ENCODE results near the gene SNAPC3. TPM values are rescaled to one million over a fixed set of nuclear protein-coding genes. Genes with fewer than 3 reads are reported as not detected.

SNAPC3 gene
- total and polyA plus RNA-seq, 2 of the 4 experiments (the other 2 are of a cell fraction): 22.0 to 31.0 TPM

GRCh38 chr9:15482146-15482545 lies 59.5 kb downstream of the SNAPC3 start:
- Histone ChIP-seq H4K91ac (ENCODE audit: insufficient read depth, low read depth, low read length) (no peak overlapping the region), H3K9me1 (ENCODE audit: insufficient read depth, low read length) (no peaks in the 10 kb centered on the region), H4K5ac (ENCODE audit: low read depth, low read length) (no peak overlapping the region), H3K27me3 (ENCODE audit: control insufficient read depth, insufficient read depth, low read length) (no peaks in the 10 kb centered on the region), H3K9me3 (ENCODE audit: control insufficient read depth, insufficient read depth, low read length) (no peaks in the 10 kb centered on the region), H2BK20ac (ENCODE audit: low read depth, low read length) (no peak overlapping the region), H3K14ac (replicated peaks; ENCODE audit: low read depth, low read length) (no peak overlapping the region), H2BK120ac (ENCODE audit: low read depth, low read length) (no peak overlapping the region), H2BK5ac (ENCODE audit: low read depth, low read length, poor library complexity, severe bottlenecking) (no peak overlapping the region), H3K56ac (ENCODE audit: extremely low read depth, insufficient read depth, low read length) (no peak overlapping the region), H3K27ac (ENCODE audit: insufficient read depth, low read length) (no peak overlapping the region), H3K23ac (ENCODE audit: low read depth, low read length) (no peak overlapping the region), H3K4me1 (ENCODE audit: control insufficient read depth, insufficient read depth, low read length) (no peaks in the 10 kb centered on the region), H3K4me3 (ENCODE audit: insufficient read depth, low read depth, low read length) (no peak overlapping the region), H4K20me1 (ENCODE audit: insufficient read depth, low read length) (no peaks in the 10 kb centered on the region), H3K4ac (ENCODE audit: low read depth, low read length) (no peak overlapping the region), H3K4me2 (ENCODE audit: low read depth, low read length) (no peak overlapping the region), H3K18ac (ENCODE audit: low read depth, low read length) (no peak overlapping the region), H2AK5ac (ENCODE audit: low read depth, low read length) (no peak overlapping the region), H2AK9ac (replicated peaks; ENCODE audit: low read depth, low read length, poor library complexity) (no peak overlapping the region), H2BK15ac (ENCODE audit: low read depth, low read length) (no peak overlapping the region), H3K36me3 (ENCODE audit: control insufficient read depth, insufficient read depth, low read length) (peaks cover 8% of the 10 kb centered on the region), H3K9ac (ENCODE audit: low read depth, low read length) (no peak overlapping the region), H3K79me1 (ENCODE audit: low read depth in 1 of 2, low read length in 2 of 2) (peaks cover 6 to 14% of the 10 kb centered on the region in 2 experiments; a peak in 3 of 4 replicates), H4K8ac (ENCODE audit: low read depth in 2 of 2, low read length in 2 of 2) (no peak overlapping the region), H2AFZ (replicated peaks; ENCODE audit: low read length, poor library complexity) (no peak overlapping the region)
- ChIA-PET POLR2A (ENCODE audit: unreplicated experiment) (no interaction called here), CTCF (no interaction called here)
- intact Hi-C loops (cut with micrococcal nuclease): no loop called here
- no peak for DNase-seq
- dilution Hi-C loops (cut with HindIII; ENCODE audit: low sequenced_read_pairs, unreplicated experiment): no loop called here
- no peak; the same call in 1 of the 2 replicates for ATAC-seq (ENCODE audit: low read depth)
- no TSS peak for BruUV-seq (replicated peaks)
- in situ Hi-C loops (cut with MboI; ENCODE audit: low sequenced_read_pairs): no loop called here
- no peak for TF ChIP-seq CTCF (conservative IDR thresholded peaks at IDR 0.05; ENCODE audit: low read depth, low read length)
- TF ChIP-seq BHLHE40 (IDR thresholded peaks at IDR 0.05; ENCODE audit: low read depth, low read length): no peak
- no peak for TF ChIP-seq RFX5 (IDR thresholded peaks at IDR 0.05; ENCODE audit: low read depth, low read length)
- TF ChIP-seq MXI1 (IDR thresholded peaks at IDR 0.05; ENCODE audit: borderline replicate concordance, low read depth, low read length): no peak
- no peak for TF ChIP-seq SMC3 (IDR thresholded peaks at IDR 0.05; ENCODE audit: low read depth, low read length)
- no peak for TF ChIP-seq FOS (IDR thresholded peaks at IDR 0.05; ENCODE audit: low read depth, low read length)
- no peak for TF ChIP-seq MAZ (IDR thresholded peaks at IDR 0.05; ENCODE audit: borderline replicate concordance, low read depth, low read length)
- no peak for TF ChIP-seq CHD1 (IDR thresholded peaks at IDR 0.05; ENCODE audit: low read depth, low read length)
- TF ChIP-seq, protein P1, sequence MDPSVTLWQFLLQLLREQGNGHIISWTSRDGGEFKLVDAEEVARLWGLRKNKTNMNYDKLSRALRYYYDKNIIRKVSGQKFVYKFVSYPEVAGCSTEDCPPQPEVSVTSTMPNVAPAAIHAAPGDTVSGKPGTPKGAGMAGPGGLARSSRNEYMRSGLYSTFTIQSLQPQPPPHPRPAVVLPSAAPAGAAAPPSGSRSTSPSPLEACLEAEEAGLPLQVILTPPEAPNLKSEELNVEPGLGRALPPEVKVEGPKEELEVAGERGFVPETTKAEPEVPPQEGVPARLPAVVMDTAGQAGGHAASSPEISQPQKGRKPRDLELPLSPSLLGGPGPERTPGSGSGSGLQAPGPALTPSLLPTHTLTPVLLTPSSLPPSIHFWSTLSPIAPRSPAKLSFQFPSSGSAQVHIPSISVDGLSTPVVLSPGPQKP (IDR thresholded peaks at IDR 0.05; ENCODE audit: borderline replicate concordance, low read depth, low read length): no peak
- TF ChIP-seq RAD21 (IDR thresholded peaks at IDR 0.05; ENCODE audit: low read length): no peak
- no peak for TF ChIP-seq NFE2L2 (IDR thresholded peaks at IDR 0.05; ENCODE audit: low read depth, low read length)
- no peak for TF ChIP-seq MAFK (IDR thresholded peaks at IDR 0.05; ENCODE audit: low read depth, low read length)
- TF ChIP-seq POLR2A (IDR thresholded peaks at IDR 0.05; ENCODE audit: low read depth, low read length): no peak
- TF ChIP-seq CEBPB (IDR thresholded peaks at IDR 0.05; ENCODE audit: low read depth, low read length): no peak
- no peak for TF ChIP-seq RCOR1 (IDR thresholded peaks at IDR 0.05; ENCODE audit: insufficient replicate concordance, low read length)
- no peak for TF ChIP-seq USF2 (IDR thresholded peaks at IDR 0.05; ENCODE audit: low read depth, low read length)
- no CpG with 5 or more reads among the region's 1 CpG for WGBS, 2 experiments (ENCODE audit: extremely low coverage in 2 of 2, insufficient read length in 1 of 2)

Measured in IMR-90 (cell line).